Sigmoid colon (tissue), 4 donors: ENCODE results near the gene C1orf105.

ENCODE experiments used
- CTCF ChIP-seq, 4 experiments: fragments of 450-650 bp in 3 of 4; fragments of 200-600 bp in 1 of 4; IDR thresholded peaks; one replicate each; pipeline ENCODE4 v1.5.1; 2016 to 2019; ENCODE audit warnings: antibody characterized with exemption in 4 of 4, mild to moderate bottlenecking in 3 of 4, moderate library complexity in 2 of 4
- POLR2A ChIP-seq, 2 donors: fragments of 450-650 bp; IDR thresholded peaks; one replicate each; pipeline ENCODE4 v1.6.1; 2016; ENCODE audit warnings: antibody characterized with exemption in 2 of 2, mild to moderate bottlenecking in 2 of 2, moderate library complexity in 2 of 2
- POLR2AphosphoS5 ChIP-seq, 4 donors: sonication (generic); formaldehyde crosslinking; IDR thresholded peaks; one replicate each; pipeline ENCODE4 v1.6.1; 2017; ENCODE audit warnings: antibody characterized with exemption in 4 of 4

- TF ChIP-seq CTCF (IDR thresholded peaks at IDR 0.05) (no peak), POLR2A (IDR thresholded peaks at IDR 0.05) (no peak), POLR2AphosphoS5 (IDR thresholded peaks at IDR 0.05) (no peak)
These were observed 28.6 kb downstream of the C1orf105 start for GRCh38 chr1:172448995-172449584.
